CD8-positive, alpha-beta memory T cell (primary cell): Measurements from ENCODE around the gene XPO1. TPM values are rescaled to one million over a fixed set of nuclear protein-coding genes. Genes with fewer than 3 reads are reported as not detected.
A peak's percentile ranks its signal among the peaks of the same experiment; 100 is the strongest.
"Not testable (repeated sequence)": the region's sequence is repeated elsewhere in the genome, so short reads cannot be mapped to it uniquely, and the experiment has no call there.

Experiments
- CTCF ChIA-PET: fragments of 350-600 bp; sonication (Branson Sonifier 250); formaldehyde crosslinking; loops from one replicate; lab custom pipeline; 2021; ENCODE audit warnings: antibody characterized with exemption; lab: Charles Lee
- POLR2A ChIA-PET: fragments of 350-600 bp; sonication (Branson Sonifier 250); formaldehyde crosslinking; loops from one replicate; lab custom pipeline; 2021; ENCODE audit warnings: antibody characterized with exemption; lab: Charles Lee
- DNase-seq, 5 donors: peaks; one replicate each; pipeline versions ENCODE4 v3.0.0 to v3.0.0-alpha.2; 2020 to 2022; ENCODE audit warnings: mixed read lengths in 1 of 5
- H3K27ac ChIP-seq: one replicate; pipeline ENCODE4 v1.7.0; 2013; ENCODE audit warnings: low read depth, mild to moderate bottlenecking, low read length, moderate library complexity
- H3K27me3 ChIP-seq: 2 replicates; pipeline ENCODE4 v1.7.0; 2013; ENCODE audit warnings: low read length, mild to moderate bottlenecking; ENCODE audit not compliant: insufficient read depth, poor library complexity, severe bottlenecking
- H3K36me3 ChIP-seq: 2 replicates; pipeline ENCODE4 v1.7.0; 2013; ENCODE audit warnings: mild to moderate bottlenecking, low read length, moderate library complexity; ENCODE audit not compliant: insufficient read depth
- H3K4me1 ChIP-seq: 2 replicates; pipeline ENCODE4 v1.7.0; 2013; ENCODE audit warnings: mild to moderate bottlenecking, low read length, moderate library complexity; ENCODE audit not compliant: insufficient read depth
- H3K4me3 ChIP-seq: 2 replicates; pipeline ENCODE4 v1.7.0; 2013; ENCODE audit warnings: mild to moderate bottlenecking, low read length
- H3K9me3 ChIP-seq: 2 replicates; pipeline ENCODE4 v1.7.0; 2013; ENCODE audit warnings: mild to moderate bottlenecking, low read length
- H3K27ac Mint-ChIP-seq, 8 donors: one replicate each; pipeline ENCODE4 v1.8.0; 2020 to 2021; ENCODE audit warnings: mixed read lengths in 8 of 8, mild to moderate bottlenecking in 6 of 8, inconsistent platforms in 3 of 8, moderate library complexity in 3 of 8
- H3K27me3 Mint-ChIP-seq, 2 donors: one replicate each; pipeline ENCODE4 v1.8.0; 2020 to 2021; ENCODE audit warnings: mixed read lengths in 2 of 2, mild to moderate bottlenecking in 1 of 2, moderate library complexity in 1 of 2
- H3K36me3 Mint-ChIP-seq, 3 donors: one replicate each; pipeline ENCODE4 v1.8.0; 2020 to 2021; ENCODE audit warnings: mixed read lengths in 3 of 3, inconsistent platforms in 1 of 3, mild to moderate bottlenecking in 1 of 3
- H3K4me1 Mint-ChIP-seq, 3 donors: one replicate each; pipeline ENCODE4 v1.8.0; 2020 to 2021; ENCODE audit warnings: mixed read lengths in 3 of 3, inconsistent platforms in 1 of 3, mild to moderate bottlenecking in 1 of 3
- H3K4me3 Mint-ChIP-seq, 7 donors: one replicate each; pipeline ENCODE4 v1.8.0; 2020 to 2021; ENCODE audit warnings: mixed read lengths in 7 of 7, mild to moderate bottlenecking in 6 of 7, moderate library complexity in 4 of 7, inconsistent platforms in 2 of 7
- H3K9me3 Mint-ChIP-seq, 5 donors: one replicate each; pipeline ENCODE4 v1.8.0; 2020 to 2022; ENCODE audit warnings: mixed read lengths in 5 of 5, mild to moderate bottlenecking in 3 of 5, moderate library complexity in 2 of 5, inconsistent platforms in 1 of 5
- polyA plus RNA-seq: library from polyadenylated mRNA; unstranded; fragments of 300-500 nt; fragmentation: Illumina TruSeq; gene quantifications from one replicate; pipeline ENCODE4 v1.2.3, GENCODE V29; 2021
- total RNA-seq, 2 experiments: library from RNA; stranded (reverse); gene quantifications; one replicate each; pipeline ENCODE4 v1.2.3, GENCODE V29; 2021

Gene XPO1
- total and polyA plus RNA-seq, 3 experiments from 2014 or later: 42.3 to 217 (median 207) TPM

DNA sequence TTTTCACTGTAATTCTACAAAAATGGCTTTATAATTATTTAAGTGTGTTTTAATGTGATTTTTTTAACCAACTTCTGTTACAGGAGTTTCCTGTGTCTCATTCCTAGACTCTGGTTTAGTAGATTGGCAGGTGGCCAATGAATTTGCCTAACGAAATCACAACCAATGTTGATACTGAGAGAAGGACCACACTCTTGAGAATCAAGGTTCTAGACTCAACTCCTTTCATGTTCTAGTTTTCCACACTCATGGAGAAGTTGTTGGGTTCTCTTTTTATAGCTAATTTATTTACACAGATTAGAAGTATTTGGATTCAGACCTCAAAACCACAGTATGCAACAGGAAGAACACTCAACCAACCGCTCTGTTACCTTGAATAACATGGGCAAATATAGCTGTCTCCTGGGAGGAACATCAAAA lies 44.6 kb downstream of the XPO1 start:
- H3K9me3 Mint-ChIP-seq: no peaks in the 10 kb centered on the region
- H3K4me1 Mint-ChIP-seq: peaks cover 17 to 23% (median 23%) of the 10 kb centered on the region in 3 donors
- no peaks in the 10 kb centered on the region for H3K27me3 ChIP-seq
- H3K9me3 ChIP-seq: no peaks in the 10 kb centered on the region
- H3K4me3 ChIP-seq: no peak overlapping the region
- H3K27me3 Mint-ChIP-seq: no peaks in the 10 kb centered on the region
- ChIA-PET CTCF (no interaction called here), POLR2A (interaction anchor here (0.6 to 1.7 kb wide), 3 partner anchors 23 to 45 kb away, joined by 3 to 6 read pairs (median 4); partner anchors contain the start of genes USP34 and XPO1)
- peaks cover 11 to 86% (median 19%) of the 10 kb centered on the region in 3 donors for H3K36me3 Mint-ChIP-seq
- H3K27ac ChIP-seq: no peak overlapping the region
- peak overlapping the region; percentile 4 to 89 (median 74) for H3K27ac Mint-ChIP-seq
- H3K36me3 ChIP-seq: peaks cover 53% of the 10 kb centered on the region
- H3K4me3 Mint-ChIP-seq: peak overlapping the region in 6 of 7 donors; percentile 23 to 60 (median 58)
- H3K4me1 ChIP-seq: peaks cover 15% of the 10 kb centered on the region
- peak in 1 of 5 donors; percentile 18 for DNase-seq

DNA sequence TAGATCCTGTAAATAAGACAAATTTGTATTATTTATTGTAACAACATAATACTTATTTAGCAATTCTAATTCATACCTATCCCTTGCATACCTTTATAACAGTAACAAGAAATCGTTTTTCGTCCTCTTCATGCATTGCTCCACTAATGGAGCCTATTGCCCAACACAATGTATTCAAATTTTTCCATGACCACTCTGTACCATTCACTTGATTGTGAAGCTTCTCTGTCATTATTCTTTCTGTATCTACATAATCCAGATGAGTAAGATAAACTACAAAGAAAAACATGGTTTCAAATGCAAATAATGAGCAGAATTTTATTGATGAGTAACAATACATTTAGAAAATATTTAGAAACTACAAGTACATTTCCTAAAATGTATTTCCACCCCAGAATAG lies 45.7 kb downstream of the XPO1 start:
- Histone ChIP-seq H3K27me3 (no peaks in the 10 kb centered on the region), H3K9me3 (no peaks in the 10 kb centered on the region), H3K4me3 (no peak overlapping the region), H3K4me1 (peaks cover 15% of the 10 kb centered on the region), H3K27ac (no peak overlapping the region), H3K36me3 (peaks cover 55% of the 10 kb centered on the region)
- no peak for DNase-seq
- H3K4me1 Mint-ChIP-seq: peaks cover 17 to 23% (median 23%) of the 10 kb centered on the region in 3 donors
- no peak overlapping the region for H3K4me3 Mint-ChIP-seq
- no peaks in the 10 kb centered on the region for H3K9me3 Mint-ChIP-seq
- peak overlapping the region in 5 of 8 donors; percentile 6 to 76 (median 23) for H3K27ac Mint-ChIP-seq
- no peaks in the 10 kb centered on the region for H3K27me3 Mint-ChIP-seq
- POLR2A ChIA-PET: interaction anchor here (0.6 to 1.7 kb wide), 2 partner anchors 20 to 22 kb away, joined by 3 to 4 read pairs; partner anchors contain the start of gene USP34
- H3K36me3 Mint-ChIP-seq: peaks cover 8 to 86% (median 22%) of the 10 kb centered on the region in 3 donors
- CTCF ChIA-PET: no interaction called here

DNA sequence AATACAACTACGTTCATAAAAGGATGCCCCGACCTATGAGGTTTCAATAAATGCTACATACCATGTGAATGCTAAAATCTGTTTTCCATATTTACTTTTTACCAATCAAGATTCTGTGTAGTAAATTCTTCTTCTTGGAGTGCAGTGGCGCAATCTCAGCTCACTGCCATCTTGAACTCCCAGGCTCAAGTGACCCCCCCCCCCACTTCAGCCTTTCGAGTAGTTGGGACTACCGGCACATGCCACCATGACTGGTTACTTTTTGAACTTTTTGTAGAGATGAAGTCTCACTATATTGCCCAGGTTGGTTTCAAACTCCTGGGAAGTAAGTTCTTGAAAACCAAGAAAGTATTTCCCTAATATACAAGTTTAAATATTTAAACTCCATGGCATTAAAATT lies 52.9 kb downstream of the XPO1 start:
- Histone ChIP-seq H3K27ac (no peak overlapping the region), H3K36me3 (peaks cover 49% of the 10 kb centered on the region), H3K4me1 (no peaks in the 10 kb centered on the region), H3K4me3 (no peak overlapping the region), H3K27me3 (no peaks in the 10 kb centered on the region), H3K9me3 (no peaks in the 10 kb centered on the region)
- ChIA-PET CTCF (no interaction called here), POLR2A (no interaction called here)
- Mint-ChIP-seq H3K4me1 (no peaks in the 10 kb centered on the region), H3K36me3 (peaks cover 0 to 85% (median 20%) of the 10 kb centered on the region in 3 donors), H3K27me3 (no peaks in the 10 kb centered on the region), H3K9me3 (no peaks in the 10 kb centered on the region), H3K27ac (peak overlapping the region in 3 of 8 donors; percentile 7 to 41 (median 17)), H3K4me3 (no peak overlapping the region)
- no peak for DNase-seq

DNA sequence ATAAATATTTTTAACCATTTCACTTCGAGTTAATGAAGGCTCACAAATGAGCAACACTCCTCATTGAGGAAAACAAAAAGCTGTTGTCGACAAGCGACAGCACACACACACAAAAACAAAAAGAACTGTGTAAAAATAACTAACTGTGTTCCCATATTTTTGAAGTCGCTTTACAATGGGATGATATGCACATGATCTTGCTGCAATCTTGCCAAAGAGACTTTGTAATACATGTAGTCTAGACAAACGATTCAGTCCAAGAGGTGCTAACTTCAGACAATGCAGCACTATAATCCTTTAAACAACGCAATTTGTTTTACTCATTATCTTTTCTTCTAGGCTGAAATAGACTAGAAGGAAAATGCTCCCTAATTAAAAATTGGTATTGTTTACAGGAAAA lies 60.1 kb downstream of the XPO1 start:
- Histone ChIP-seq H3K4me1 (no peaks in the 10 kb centered on the region), H3K4me3 (no peak overlapping the region), H3K36me3 (peaks cover 18% of the 10 kb centered on the region), H3K9me3 (no peaks in the 10 kb centered on the region), H3K27ac (no peak overlapping the region), H3K27me3 (no peaks in the 10 kb centered on the region)
- Mint-ChIP-seq H3K27me3 (no peaks in the 10 kb centered on the region), H3K27ac (peak overlapping the region in 1 of 8 donors; percentile 61), H3K9me3 (no peaks in the 10 kb centered on the region), H3K36me3 (peaks cover 0 to 57% (median 10%) of the 10 kb centered on the region in 3 donors), H3K4me1 (peaks cover 2 to 17% (median 6%) of the 10 kb centered on the region in 3 donors), H3K4me3 (no peak overlapping the region)
- ChIA-PET CTCF (no interaction called here), POLR2A (interaction anchor here (0.7 kb wide), 1 partner anchor 132 kb away, joined by 3 read pairs; no protein-coding TSS in a partner anchor)
- no peak for DNase-seq

DNA sequence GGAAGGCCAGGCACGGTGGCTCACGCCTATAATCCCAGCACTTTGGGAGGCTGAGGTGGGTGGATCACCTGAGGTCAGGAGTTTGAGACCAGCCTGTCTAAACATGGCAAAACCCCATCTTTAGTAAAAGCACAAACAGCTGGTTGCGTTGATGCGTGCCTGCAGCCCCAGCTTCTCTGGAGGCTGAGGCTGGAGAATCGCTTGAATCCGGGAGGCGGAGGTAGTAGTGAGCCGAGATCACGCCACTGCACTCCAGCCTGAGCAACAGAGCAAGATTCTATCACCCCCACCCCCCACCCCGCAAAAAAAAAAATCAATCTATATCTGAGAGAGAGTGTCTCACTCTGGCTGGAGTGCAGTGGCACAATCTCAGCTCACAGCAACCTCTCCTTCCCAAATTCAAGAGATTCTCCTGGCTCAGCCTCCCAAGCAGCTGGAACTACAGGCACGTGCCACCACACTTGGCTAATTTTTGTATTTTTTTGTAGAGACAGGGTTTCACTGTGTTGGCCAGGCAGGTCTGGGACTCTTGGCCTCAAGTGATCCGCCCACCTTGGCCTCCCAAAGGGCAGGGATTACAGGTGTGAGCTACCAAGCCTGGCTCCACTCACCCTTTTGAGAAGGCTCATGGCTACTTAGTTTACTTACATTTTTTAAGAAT lies 61.1 kb downstream of the XPO1 start:
- H3K27me3 Mint-ChIP-seq, H3K27ac ChIP-seq, H3K36me3 ChIP-seq, H3K27me3 ChIP-seq, H3K4me3 ChIP-seq, DNase-seq, H3K9me3 Mint-ChIP-seq, H3K9me3 ChIP-seq, H3K4me3 Mint-ChIP-seq, H3K4me1 ChIP-seq: not testable (repeated sequence)
- Mint-ChIP-seq H3K27ac (peak overlapping the region in 6 of 8 donors; percentile 36 to 93 (median 78)), H3K4me1 (peaks cover 4 to 24% (median 14%) of the 10 kb centered on the region in 3 donors), H3K36me3 (peaks cover 0 to 51% (median 9%) of the 10 kb centered on the region in 3 donors)
- ChIA-PET CTCF (interaction anchor here (0.8 kb wide), 1 partner anchor 25 kb away, joined by 4 read pairs; no protein-coding TSS in a partner anchor), POLR2A (interaction anchor here (0.6 kb wide), 1 partner anchor 183 kb away, joined by 3 read pairs; no protein-coding TSS in a partner anchor)

DNA sequence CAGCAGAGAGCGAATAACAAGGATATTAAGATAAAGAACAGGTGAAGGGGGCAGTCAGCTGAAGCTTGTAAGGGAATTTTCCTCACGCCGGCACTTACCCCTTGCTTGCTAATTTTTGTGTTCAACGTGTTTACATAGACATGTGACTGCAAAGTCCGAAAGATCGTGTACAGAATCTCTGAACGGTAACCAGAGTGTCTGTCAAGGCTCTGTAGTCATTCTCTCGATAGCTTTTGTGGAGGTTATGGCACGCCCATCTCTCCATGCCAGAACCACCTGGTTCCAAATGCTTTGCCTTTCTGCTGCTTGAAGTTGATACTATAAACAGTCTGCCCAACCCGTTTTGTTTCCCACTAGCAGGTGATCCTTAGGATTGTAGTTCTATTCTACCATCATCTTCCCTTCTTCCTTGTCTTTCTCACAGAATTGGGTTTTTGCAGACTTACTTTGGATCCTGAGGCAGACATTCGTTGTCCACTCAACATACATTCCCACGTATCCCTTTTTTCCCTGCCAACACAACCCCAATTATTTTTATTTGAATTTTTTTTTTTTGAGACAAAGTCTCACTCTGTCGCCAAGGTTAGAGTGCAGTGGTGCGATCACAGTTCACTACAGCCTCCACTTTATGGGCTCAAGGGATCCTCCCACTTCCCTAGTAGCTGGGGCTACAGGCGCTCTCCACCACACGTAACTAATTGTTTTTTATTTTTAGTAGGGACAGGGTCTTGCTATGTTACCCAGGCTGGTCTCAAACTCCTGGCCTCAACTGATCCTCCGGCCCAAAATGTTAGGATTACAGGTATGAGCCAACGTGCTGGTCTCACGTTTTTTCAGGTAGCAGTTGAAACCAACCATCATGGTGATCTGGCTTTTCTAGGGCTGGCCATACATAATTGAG lies 66.0 kb downstream of the XPO1 start:
- Histone ChIP-seq H3K27ac (peak overlapping the region; percentile 99), H3K4me1 (peaks cover 31% of the 10 kb centered on the region), H3K4me3 (peak overlapping the region; percentile 87), H3K9me3 (no peaks in the 10 kb centered on the region), H3K27me3 (no peaks in the 10 kb centered on the region), H3K36me3 (no peaks in the 10 kb centered on the region)
- H3K9me3 Mint-ChIP-seq: no peaks in the 10 kb centered on the region
- peaks cover 0 to 40% (median 2%) of the 10 kb centered on the region in 3 donors for H3K36me3 Mint-ChIP-seq
- H3K27ac Mint-ChIP-seq: peak overlapping the region; percentile 96 to 100 (median 99)
- POLR2A ChIA-PET: interaction anchor here (0.5 to 2.2 kb wide), 2 partner anchors 21 to 66 kb away, joined by 3 to 12 read pairs; partner anchors contain the start of gene XPO1
- peak in 1 of 5 donors; percentile 50 for DNase-seq
- H3K4me3 Mint-ChIP-seq: peak overlapping the region; percentile 82 to 97 (median 94)
- H3K4me1 Mint-ChIP-seq: peaks cover 26 to 43% (median 37%) of the 10 kb centered on the region in 3 donors
- peaks cover 0 to 1% of the 10 kb centered on the region in 2 donors for H3K27me3 Mint-ChIP-seq
- CTCF ChIA-PET: no interaction called here

DNA sequence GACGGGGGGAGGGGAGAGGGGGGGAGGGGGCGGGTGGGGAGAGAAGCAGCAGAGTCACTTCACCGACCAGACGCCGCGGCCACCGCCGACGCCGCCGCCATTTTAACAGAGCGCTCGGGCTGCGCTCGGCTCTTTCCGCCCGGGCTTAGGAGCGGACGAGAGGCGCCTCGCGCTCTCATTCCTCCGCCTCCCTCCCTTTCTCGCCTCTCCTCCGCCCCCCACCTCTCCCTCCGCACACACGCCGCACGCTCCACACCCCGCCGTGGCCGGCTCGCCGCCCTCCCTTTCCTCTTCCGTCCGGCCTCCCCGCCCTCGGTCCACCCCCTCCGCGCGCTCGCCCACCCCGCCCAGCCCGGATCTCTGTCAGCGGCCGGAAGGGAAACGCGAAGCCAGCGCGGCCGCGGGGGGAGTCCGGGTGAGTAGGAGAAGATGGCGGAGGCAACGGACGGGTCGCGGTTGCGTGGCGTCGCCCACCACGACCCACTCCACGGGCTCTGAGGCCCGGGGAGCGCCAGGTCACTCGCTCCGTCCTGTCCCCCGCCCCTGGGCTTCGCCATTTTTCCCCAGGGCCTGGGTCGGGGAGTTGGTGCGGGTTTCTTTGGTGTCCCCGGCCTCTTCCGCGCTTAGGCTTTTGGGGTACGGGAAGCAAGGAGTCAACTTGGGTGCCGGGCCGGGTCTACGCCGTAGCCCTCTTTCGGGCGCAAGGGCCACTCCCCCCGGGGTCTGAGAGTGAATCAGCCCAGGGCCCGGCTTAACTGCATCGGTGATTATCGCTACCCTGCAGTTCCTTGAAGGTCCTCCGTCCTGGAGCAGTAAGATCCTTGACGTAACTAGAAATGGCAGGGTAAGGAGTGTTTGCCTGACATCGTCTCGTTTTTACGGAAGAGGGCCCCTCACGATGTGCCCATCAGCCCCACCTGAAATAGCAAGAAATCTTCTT lies 66.9 kb downstream of the XPO1 start, which contains the start of gene USP34:
USP34 (minus strand) TSS at position 123 of the 940 bp plus-strand sequence. CDS start 395 bp downstream, outside the sequence.
- H3K4me3 Mint-ChIP-seq: peak within 1 kb of the TSS; percentile 86 to 97 (median 95)
- H3K4me1 Mint-ChIP-seq: peaks cover 25 to 45% (median 39%) of the 10 kb centered on the region in 3 donors
- Histone ChIP-seq H3K9me3 (no peaks in the 10 kb centered on the region), H3K27me3 (no peaks in the 10 kb centered on the region), H3K36me3 (no peaks in the 10 kb centered on the region), H3K4me3 (peak within 1 kb of the TSS; percentile 87), H3K27ac (peak within 1 kb of the TSS; percentile 99), H3K4me1 (peaks cover 31% of the 10 kb centered on the region)
- ChIA-PET CTCF (no interaction called here), POLR2A (interaction anchor here (1.3 to 2.2 kb wide), 3 partner anchors 22 to 68 kb away, joined by 4 to 12 read pairs (median 7); partner anchors contain the start of gene XPO1)
- peak; percentile 89 to 96 (median 92) for DNase-seq
- H3K27ac Mint-ChIP-seq: peak within 1 kb of the TSS; percentile 96 to 100 (median 99)
- peaks cover 0 to 1% of the 10 kb centered on the region in 2 donors for H3K27me3 Mint-ChIP-seq
- H3K36me3 Mint-ChIP-seq: peaks cover 0 to 36% (median 2%) of the 10 kb centered on the region in 3 donors
- H3K9me3 Mint-ChIP-seq: no peaks in the 10 kb centered on the region
